Duodenal mucosa (tissue), 2 donors: Measurements from ENCODE around the gene CDIPT.
A peak's percentile ranks its signal among the peaks of the same experiment; 100 is the strongest.

Experiments
- H3K27ac ChIP-seq: one replicate; pipeline ENCODE4 v1.7.0; 2013; ENCODE audit warnings: low read depth, low read length
- H3K27me3 ChIP-seq, 2 donors: one replicate each; pipeline ENCODE4 v1.7.0; 2013; ENCODE audit warnings: low read length in 2 of 2, control low read depth in 1 of 2; ENCODE audit not compliant: insufficient read depth in 2 of 2, control insufficient read depth in 1 of 2
- H3K36me3 ChIP-seq, 2 donors: one replicate each; pipeline ENCODE4 v1.7.0; 2013; ENCODE audit warnings: low read length in 2 of 2, control low read depth in 1 of 2; ENCODE audit not compliant: insufficient read depth in 2 of 2, control insufficient read depth in 1 of 2
- H3K4me1 ChIP-seq, 2 donors: one replicate each; pipeline ENCODE4 v1.7.0; 2013; ENCODE audit warnings: low read length in 2 of 2, control low read depth in 1 of 2; ENCODE audit not compliant: insufficient read depth in 2 of 2, control insufficient read depth in 1 of 2
- H3K4me3 ChIP-seq, 2 donors: one replicate each; pipeline ENCODE4 v1.7.0; 2013; ENCODE audit warnings: low read length in 2 of 2, low read depth in 1 of 2
- H3K9ac ChIP-seq, 2 donors: one replicate each; pipeline ENCODE4 v1.7.0; 2013; ENCODE audit warnings: low read length in 2 of 2, low read depth in 1 of 2
- H3K9me3 ChIP-seq, 2 donors: one replicate each; pipeline ENCODE4 v1.7.0; 2013; ENCODE audit warnings: low read length in 2 of 2, control low read depth in 1 of 2; ENCODE audit not compliant: control insufficient read depth in 1 of 2

Gene CDIPT

DNA sequence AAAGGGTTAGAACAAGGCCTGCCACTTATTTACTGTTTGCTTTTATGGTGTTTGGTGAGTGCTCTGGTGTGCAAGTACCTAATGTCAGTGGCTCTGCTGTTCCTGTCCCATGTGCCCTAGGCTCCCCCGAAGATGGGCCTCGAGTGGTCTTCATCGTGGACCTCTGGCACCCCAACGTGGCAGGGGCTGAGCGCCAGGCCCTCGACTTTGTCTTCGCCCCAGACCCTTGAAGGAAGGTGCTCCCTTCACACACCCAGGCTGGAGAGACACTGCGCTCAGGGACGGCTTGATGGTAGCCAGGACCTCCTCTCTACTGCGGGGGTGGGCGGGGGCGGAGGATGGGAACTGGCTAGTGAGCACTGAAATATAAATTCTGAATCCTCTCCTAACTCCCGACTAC is 42.6 kb upstream of the CDIPT start:
- H3K4me1 ChIP-seq, result peaks cover 2% of the 10 kb centered on the region in 2 donors
- H3K4me3 ChIP-seq, result no peak overlapping the region
- no peaks in the 10 kb centered on the region for H3K27me3 ChIP-seq
- H3K27ac ChIP-seq, result no peak overlapping the region
- no peaks in the 10 kb centered on the region for H3K9me3 ChIP-seq
- H3K36me3 ChIP-seq, result peaks cover 0 to 9% of the 10 kb centered on the region in 2 donors
- no peak overlapping the region for H3K9ac ChIP-seq

DNA sequence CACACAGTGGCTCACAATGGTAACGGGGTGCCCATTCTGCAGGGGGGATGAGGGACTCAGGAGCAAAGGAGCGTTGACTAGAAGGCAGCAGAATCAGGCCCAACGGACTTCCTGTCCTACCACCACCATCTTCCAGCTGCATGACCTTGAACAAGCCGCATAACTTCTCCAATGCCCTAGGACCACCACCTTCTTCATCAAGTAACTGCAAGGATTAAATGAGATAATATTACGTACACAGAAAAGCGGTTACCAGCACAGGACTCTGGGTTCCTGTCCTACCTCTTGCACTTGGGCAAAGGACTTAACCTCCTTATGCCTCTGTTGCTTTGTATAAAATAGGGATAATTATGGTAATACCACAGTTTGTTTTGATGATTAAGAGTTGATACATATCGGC is 41.9 kb upstream of the CDIPT start:
- Histone ChIP-seq H3K36me3 (peaks cover 0 to 9% of the 10 kb centered on the region in 2 donors), H3K27me3 (no peaks in the 10 kb centered on the region), H3K9me3 (no peaks in the 10 kb centered on the region), H3K27ac (no peak overlapping the region), H3K4me3 (no peak overlapping the region), H3K9ac (no peak overlapping the region), H3K4me1 (peaks cover 3 to 6% of the 10 kb centered on the region in 2 donors)

- Histone ChIP-seq H3K9me3 (no peaks in the 10 kb centered on the region), H3K4me3 (no peak overlapping the region), H3K9ac (no peak overlapping the region), H3K36me3 (peaks cover 0 to 5% of the 10 kb centered on the region in 2 donors), H3K27me3 (peaks cover 0 to 4% of the 10 kb centered on the region in 2 donors), H3K27ac (no peak overlapping the region), H3K4me1 (peaks cover 10% of the 10 kb centered on the region in 2 donors)
These were observed 40.6 kb upstream of the CDIPT start for GRCh38 chr16:29903590-29903989.

DNA sequence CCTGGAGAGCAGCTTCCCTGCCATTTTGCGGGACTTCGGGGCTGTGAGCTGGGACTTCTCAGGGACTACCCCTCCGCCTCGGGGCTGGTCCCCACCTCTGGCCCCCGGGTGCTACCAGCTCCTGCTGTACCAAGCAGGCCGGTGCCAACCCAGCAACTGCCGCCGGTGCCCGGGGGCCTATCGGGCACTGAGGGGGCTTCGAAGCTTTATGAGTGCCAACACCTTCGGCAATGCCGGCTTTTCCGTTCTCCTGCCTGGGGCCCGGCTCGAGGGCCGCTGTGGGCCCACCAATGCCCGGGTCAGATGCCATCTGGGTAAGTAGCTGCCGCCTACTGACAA is 38.5 kb upstream of the CDIPT start:
- Histone ChIP-seq H3K4me3 (no peak overlapping the region), H3K27me3 (peaks cover 8 to 9% of the 10 kb centered on the region in 2 donors), H3K9me3 (no peaks in the 10 kb centered on the region), H3K4me1 (peaks cover 10 to 12% of the 10 kb centered on the region in 2 donors), H3K27ac (no peak overlapping the region), H3K9ac (peak overlapping the region in 1 of 2 donors; percentile 43), H3K36me3 (peaks cover 0 to 2% of the 10 kb centered on the region in 2 donors)

DNA sequence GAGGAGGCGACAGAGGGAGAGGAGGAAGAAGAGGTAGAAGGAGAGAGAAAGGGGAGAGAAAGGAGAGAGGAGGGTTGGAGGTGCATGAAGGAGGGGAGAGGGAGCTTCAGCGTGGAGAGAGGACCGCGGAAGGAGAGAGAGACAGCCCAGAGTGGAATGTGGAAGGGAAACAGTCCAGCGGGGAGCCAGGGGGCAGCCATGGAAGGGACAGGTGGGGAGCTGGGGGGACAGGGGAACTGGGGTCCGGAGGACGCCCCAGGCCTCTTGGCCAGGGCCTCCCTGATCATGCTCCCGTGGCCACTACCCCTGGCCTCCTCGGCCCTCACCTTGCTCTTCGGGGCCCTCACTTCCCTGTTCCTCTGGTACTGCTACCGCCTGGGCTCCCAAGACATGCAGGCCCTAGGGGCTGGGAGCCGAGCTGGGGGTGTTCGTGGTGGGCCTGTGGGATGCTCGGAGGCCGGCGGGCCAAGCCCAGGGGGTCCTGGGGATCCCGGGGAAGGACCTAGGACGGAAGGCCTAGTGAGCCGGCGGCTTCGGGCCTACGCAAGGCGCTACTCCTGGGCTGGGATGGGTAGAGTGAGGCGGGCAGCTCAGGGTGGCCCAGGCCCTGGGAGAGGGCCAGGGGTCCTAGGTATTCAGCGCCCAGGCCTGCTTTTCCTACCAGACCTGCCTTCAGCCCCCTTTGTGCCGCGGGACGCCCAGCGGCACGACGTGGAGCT is 38.0 kb upstream of the CDIPT start:
- peak overlapping the region; percentile 73 to 76 for H3K4me3 ChIP-seq
- H3K9me3 ChIP-seq, result no peaks in the 10 kb centered on the region
- no peaks in the 10 kb centered on the region for H3K36me3 ChIP-seq
- no peak overlapping the region for H3K27ac ChIP-seq
- H3K9ac ChIP-seq, result peak overlapping the region; percentile 43 to 51
- H3K4me1 ChIP-seq, result peaks cover 10 to 12% of the 10 kb centered on the region in 2 donors
- H3K27me3 ChIP-seq, result peaks cover 8 to 9% of the 10 kb centered on the region in 2 donors

DNA sequence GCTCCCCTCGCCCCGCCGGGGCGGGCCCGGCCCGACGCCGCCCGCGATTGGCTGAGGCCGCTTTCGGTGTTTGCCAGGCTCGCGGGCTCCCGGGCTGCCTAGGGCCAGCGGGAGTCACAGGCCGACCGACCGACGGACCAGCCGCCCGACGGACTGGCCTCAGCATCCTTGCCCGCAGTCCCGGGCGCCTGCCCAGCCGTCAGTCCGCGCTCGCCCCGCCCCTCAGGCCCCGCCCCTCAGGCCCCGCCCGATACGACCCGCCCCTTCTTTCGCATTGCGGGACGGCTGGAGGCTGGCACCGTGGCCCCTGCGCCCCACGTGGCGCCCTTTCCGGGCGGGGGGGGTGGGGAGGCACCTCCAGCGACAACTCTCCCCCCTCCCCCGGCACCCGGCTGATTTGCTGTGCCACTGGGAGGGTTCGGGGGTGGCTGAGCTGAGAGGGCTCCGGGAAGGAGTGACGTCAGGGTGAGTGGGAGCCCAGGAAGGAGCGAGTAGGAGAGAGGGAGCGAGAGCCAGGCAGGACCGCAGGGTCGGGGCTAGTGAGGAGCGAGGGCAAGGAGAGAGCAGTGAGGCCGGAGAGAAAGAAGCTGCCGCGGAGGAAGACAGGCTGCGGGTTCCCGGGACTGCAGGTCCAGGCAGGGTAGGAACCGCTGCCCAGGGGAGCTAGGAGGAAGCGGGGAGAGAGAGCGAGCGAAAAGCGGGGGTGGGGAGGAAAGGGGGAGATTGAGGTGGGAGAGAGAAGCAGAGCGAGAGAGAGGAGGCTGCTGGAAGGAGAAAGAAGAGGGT is 37.3 kb upstream of the CDIPT start, which contains the start of gene ASPHD1:
ASPHD1 (plus strand) TSS at position 387 of the 786 bp plus-strand sequence. CDS start 484 bp downstream, outside the sequence.
- Histone ChIP-seq H3K4me3 (peak within 1 kb of the TSS; percentile 73 to 76), H3K36me3 (no peaks in the 10 kb centered on the region), H3K27ac (peak within 1 kb of the TSS; percentile 50), H3K27me3 (peaks cover 8 to 9% of the 10 kb centered on the region in 2 donors), H3K9ac (peak within 1 kb of the TSS; percentile 48 to 51), H3K9me3 (no peaks in the 10 kb centered on the region), H3K4me1 (peaks cover 10 to 12% of the 10 kb centered on the region in 2 donors)

GRCh38 chr16:29899516-29900101 is 36.6 kb upstream of the CDIPT start, which contains the start of gene SEZ6L2:
SEZ6L2 (minus strand) TSS chr16:29899550; CDS start chr16:29899019, 531 bp downstream.
- peak within 1 kb of the TSS; percentile 73 to 76 for H3K4me3 ChIP-seq
- peak within 1 kb of the TSS; percentile 48 to 51 for H3K9ac ChIP-seq
- peaks cover 8 to 9% of the 10 kb centered on the region in 2 donors for H3K27me3 ChIP-seq
- H3K4me1 ChIP-seq, result peaks cover 10 to 12% of the 10 kb centered on the region in 2 donors
- H3K9me3 ChIP-seq, result no peaks in the 10 kb centered on the region
- H3K27ac ChIP-seq, result peak within 1 kb of the TSS; percentile 50
- no peaks in the 10 kb centered on the region for H3K36me3 ChIP-seq

GRCh38 chr16:29898804-29899515 is 35.9 kb upstream of the CDIPT start:
- H3K4me1 ChIP-seq, result peaks cover 10 to 12% of the 10 kb centered on the region in 2 donors
- H3K27me3 ChIP-seq, result peaks cover 8 to 9% of the 10 kb centered on the region in 2 donors
- no peaks in the 10 kb centered on the region for H3K9me3 ChIP-seq
- H3K4me3 ChIP-seq, result peak overlapping the region; percentile 28 to 60
- no peak overlapping the region for H3K27ac ChIP-seq
- peak overlapping the region; percentile 48 to 51 for H3K9ac ChIP-seq
- no peaks in the 10 kb centered on the region for H3K36me3 ChIP-seq

- Histone ChIP-seq H3K36me3 (no peaks in the 10 kb centered on the region), H3K27ac (no peak overlapping the region), H3K27me3 (peaks cover 8 to 9% of the 10 kb centered on the region in 2 donors), H3K9me3 (no peaks in the 10 kb centered on the region), H3K9ac (peak overlapping the region in 1 of 2 donors; percentile 48), H3K4me1 (peaks cover 10 to 12% of the 10 kb centered on the region in 2 donors), H3K4me3 (peak overlapping the region; percentile 16 to 60)
These were observed 35.2 kb upstream of the CDIPT start for GRCh38 chr16:29898135-29898803.
